PC-9 (cell line): ENCODE results near the gene ZBTB4. TPM values are rescaled to one million over a fixed set of nuclear protein-coding genes. Genes with fewer than 3 reads are reported as not detected.

ENCODE experiments used
- BruUV-seq: library from RNA; stranded (reverse); fragments of 400-500 nt; replicated peaks from 2 replicates; lab custom pipeline; 2021; lab: Mats Ljungman, UMichigan
- CTCF ChIA-PET: fragments of 300-600 bp; sonication (Branson Sonifier 250); formaldehyde crosslinking; loops from one replicate; lab custom pipeline; 2022; ENCODE audit warnings: antibody characterized with exemption; lab: Charles Lee
- POLR2A ChIA-PET: fragments of 300-600 bp; sonication (Branson Sonifier 250); formaldehyde crosslinking; loops from one replicate; lab custom pipeline; 2022; ENCODE audit warnings: antibody characterized with exemption; ENCODE audit not compliant: unreplicated experiment; lab: Charles Lee
- DNase-seq, 2 experiments: peaks; one replicate each; pipeline versions ENCODE4 v3.0.0 to v3.0.0-alpha.2; 2015 to 2022; ENCODE audit warnings: mixed read lengths in 1 of 2
- H2AFZ ChIP-seq: fragments of 200-600 bp; sonication (generic); 2 replicates; pipeline ENCODE4 v1.8.1; 2017; ENCODE audit warnings: antibody characterized with exemption
- H3F3A ChIP-seq: fragments of 200-600 bp; sonication (generic); 2 replicates; pipeline ENCODE4 v1.8.1; 2017; ENCODE audit warnings: antibody characterized with exemption, mild to moderate bottlenecking, low read depth; ENCODE audit not compliant: insufficient read depth
- H3K27ac ChIP-seq: fragments of 200-600 bp; sonication (generic); 2 replicates; pipeline ENCODE4 v1.6.1; 2016; ENCODE audit warnings: mixed run types
- H3K27me3 ChIP-seq: fragments of 200-600 bp; sonication (generic); 2 replicates; pipeline ENCODE4 v1.6.1; 2016; ENCODE audit warnings: low read depth, mixed run types; ENCODE audit not compliant: insufficient read depth
- H3K36me3 ChIP-seq: fragments of 200-600 bp; sonication (generic); 2 replicates; pipeline ENCODE4 v1.6.1; 2016; ENCODE audit warnings: low read depth, mixed run types
- H3K4me1 ChIP-seq: fragments of 200-600 bp; sonication (generic); replicated peaks from 2 replicates; pipeline ENCODE4 v1.6.1; 2016; ENCODE audit warnings: mixed run types; ENCODE audit not compliant: insufficient read depth
- H3K4me2 ChIP-seq: fragments of 200-600 bp; sonication (generic); 2 replicates; pipeline ENCODE4 v1.6.1; 2017; ENCODE audit warnings: mixed run types
- H3K4me3 ChIP-seq: fragments of 200-600 bp; sonication (generic); 2 replicates; pipeline ENCODE4 v1.6.1; 2016; ENCODE audit warnings: mixed run types
- H3K79me2 ChIP-seq: fragments of 200-600 bp; sonication (generic); 2 replicates; pipeline ENCODE4 v1.6.1; 2017; ENCODE audit warnings: low read depth, mixed run types
- H3K9me2 ChIP-seq: fragments of 200-600 bp; sonication (generic); 2 replicates; pipeline ENCODE4 v1.8.1; 2017; ENCODE audit warnings: mild to moderate bottlenecking; ENCODE audit not compliant: insufficient read depth
- H3K9me3 ChIP-seq: fragments of 200-600 bp; sonication (generic); 2 replicates; pipeline ENCODE4 v1.8.1; 2016; ENCODE audit warnings: low read depth; ENCODE audit not compliant: insufficient read depth
- H4K20me1 ChIP-seq: fragments of 200-600 bp; sonication (generic); 2 replicates; pipeline ENCODE4 v1.8.1; 2017; ENCODE audit not compliant: insufficient read depth
- EZH2 ChIP-seq: fragments of 200-600 bp; sonication (generic); IDR thresholded peaks from 2 replicates; pipeline ENCODE4 v1.8.0; 2017; ENCODE audit warnings: antibody characterized with exemption, low read depth
- intact Hi-C: fragments of 100-400 bp; cut with micrococcal nuclease; formaldehyde crosslinking; loops from one replicate; pipeline ENCODE4 v1.10.0; 2022; ENCODE audit not compliant: unreplicated experiment
- total RNA-seq: library from RNA; stranded (reverse); gene quantifications from 2 replicates; pipeline ENCODE4 v1.2.3, GENCODE V29; 2021
- TF ChIP-seq, protein P1 (sequence below): fragments of 200-600 bp; sonication (generic); conservative IDR thresholded peaks from 2 replicates; pipeline ENCODE4 v1.6.1; 2017; ENCODE audit warnings: mixed run types, antibody characterized with exemption, mild to moderate bottlenecking, moderate library complexity

Gene ZBTB4
- total RNA-seq, 1 experiment from 2014 or later: 54.0 TPM

DNA sequence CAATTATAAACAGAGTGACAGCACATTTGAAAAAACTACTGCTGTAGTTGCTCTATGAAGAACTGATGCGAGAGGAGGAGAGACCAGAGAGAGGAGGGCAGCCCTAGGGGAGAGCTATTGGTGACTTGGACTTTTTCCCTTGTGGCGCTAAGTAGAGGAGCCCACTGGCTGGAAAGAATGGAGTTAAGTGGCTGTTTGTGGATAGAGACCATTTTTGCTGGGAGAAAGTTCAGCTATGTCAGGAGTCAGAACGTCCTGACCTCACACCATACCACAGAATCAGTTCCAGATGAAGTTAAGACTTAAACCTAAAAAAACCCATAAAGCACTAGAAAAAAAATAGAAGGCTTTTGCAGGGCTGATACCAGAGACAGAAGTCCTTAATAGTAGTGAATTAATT lies 6.8 kb upstream of the ZBTB4 start:
- peak overlapping the region; percentile 88 for H3K4me2 ChIP-seq
- H3K36me3 ChIP-seq: 0 out of 2 replicates have a peak, but pooled peaks cover 4% of the 10 kb centered on the region
- H3K9me2 ChIP-seq: no peaks in the 10 kb centered on the region
- no peaks in the 10 kb centered on the region for H3K27me3 ChIP-seq
- H4K20me1 ChIP-seq: peaks cover 29% of the 10 kb centered on the region
- no peak overlapping the region for H3K27ac ChIP-seq
- peaks cover 13% of the 10 kb centered on the region for H3K4me1 ChIP-seq
- POLR2A ChIA-PET: interaction anchor here (0.6 to 0.9 kb wide), 3 partner anchors 40 to 91 kb away, joined by 3 to 7 read pairs (median 6); no protein-coding TSS in a partner anchor
- TF ChIP-seq, protein P1, sequence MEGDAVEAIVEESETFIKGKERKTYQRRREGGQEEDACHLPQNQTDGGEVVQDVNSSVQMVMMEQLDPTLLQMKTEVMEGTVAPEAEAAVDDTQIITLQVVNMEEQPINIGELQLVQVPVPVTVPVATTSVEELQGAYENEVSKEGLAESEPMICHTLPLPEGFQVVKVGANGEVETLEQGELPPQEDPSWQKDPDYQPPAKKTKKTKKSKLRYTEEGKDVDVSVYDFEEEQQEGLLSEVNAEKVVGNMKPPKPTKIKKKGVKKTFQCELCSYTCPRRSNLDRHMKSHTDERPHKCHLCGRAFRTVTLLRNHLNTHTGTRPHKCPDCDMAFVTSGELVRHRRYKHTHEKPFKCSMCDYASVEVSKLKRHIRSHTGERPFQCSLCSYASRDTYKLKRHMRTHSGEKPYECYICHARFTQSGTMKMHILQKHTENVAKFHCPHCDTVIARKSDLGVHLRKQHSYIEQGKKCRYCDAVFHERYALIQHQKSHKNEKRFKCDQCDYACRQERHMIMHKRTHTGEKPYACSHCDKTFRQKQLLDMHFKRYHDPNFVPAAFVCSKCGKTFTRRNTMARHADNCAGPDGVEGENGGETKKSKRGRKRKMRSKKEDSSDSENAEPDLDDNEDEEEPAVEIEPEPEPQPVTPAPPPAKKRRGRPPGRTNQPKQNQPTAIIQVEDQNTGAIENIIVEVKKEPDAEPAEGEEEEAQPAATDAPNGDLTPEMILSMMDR: no peak
- TF ChIP-seq EZH2: no peak
- DNase-seq: no peak
- H3K4me3 ChIP-seq: peak overlapping the region; percentile 88
- peaks cover 59% of the 10 kb centered on the region for H3K79me2 ChIP-seq
- CTCF ChIA-PET: no interaction called here
- no TSS peak for BruUV-seq
- intact Hi-C loops: no loop called here
- H3F3A ChIP-seq: no peaks in the 10 kb centered on the region
- H2AFZ ChIP-seq: no peak overlapping the region
- H3K9me3 ChIP-seq: no peaks in the 10 kb centered on the region

- 0 out of 2 replicates have a peak overlapping the region, but pooled peaks have one; percentile 50 for H2AFZ ChIP-seq
- no peaks in the 10 kb centered on the region for H3F3A ChIP-seq
- POLR2A ChIA-PET: interaction anchor here (0.7 kb wide), 3 partner anchors 28 to 92 kb away, joined by 6 to 15 read pairs (median 8); no protein-coding TSS in a partner anchor
- 0 out of 2 replicates have a peak, but pooled peaks cover 4% of the 10 kb centered on the region for H3K36me3 ChIP-seq
- H4K20me1 ChIP-seq: peaks cover 18% of the 10 kb centered on the region
- DNase-seq: peak in 1 of 2 experiments; percentile 45
- H3K79me2 ChIP-seq: peaks cover 49% of the 10 kb centered on the region
- CTCF ChIA-PET: interaction anchor here (0.6 to 0.7 kb wide), 3 partner anchors 48 to 130 kb away, joined by 3 to 13 read pairs (median 9); partner anchors contain the start of gene TMEM95
- H3K4me2 ChIP-seq: peak overlapping the region; percentile 88
- 0 out of 2 replicates have a peak overlapping the region, but pooled peaks have one; percentile 42 for H3K27ac ChIP-seq
- H3K4me3 ChIP-seq: peak overlapping the region; percentile 88
- BruUV-seq: TSS peak; percentile 46
- no peaks in the 10 kb centered on the region for H3K9me3 ChIP-seq
- no peaks in the 10 kb centered on the region for H3K9me2 ChIP-seq
- no peaks in the 10 kb centered on the region for H3K27me3 ChIP-seq
- intact Hi-C loops: loop anchor here (1.0 to 5.0 kb wide), 8 partner anchors 40 to 223 kb away; partner anchors contain the start of genes CHRNB1, CLDN7, EIF5A and KCTD11
- peaks cover 16% of the 10 kb centered on the region for H3K4me1 ChIP-seq
- TF ChIP-seq, protein P1: no peak
- TF ChIP-seq EZH2: no peak
Observed at GRCh38 chr17:7484919-7485377, 5.5 kb upstream of the ZBTB4 start.

GRCh38 chr17:7484067-7484918 lies 4.9 kb upstream of the ZBTB4 start, which contains the start of gene POLR2A:
Gene POLR2A (plus strand): TSS chr17:7484366.
- intact Hi-C loops: loop anchor here (1.0 to 5.0 kb wide), 8 partner anchors 39 to 222 kb away; partner anchors contain the start of genes CHRNB1, CLDN7, EIF5A and KCTD11
- POLR2A ChIA-PET: interaction anchor here (0.6 to 0.9 kb wide), 10 partner anchors 25 to 862 kb away, joined by 3 to 16 read pairs (median 6); partner anchors contain the start of genes TMEM102, TMEM256 and TP53
- CTCF ChIA-PET: interaction anchor here (0.6 to 0.7 kb wide), 4 partner anchors 47 to 667 kb away, joined by 3 to 9 read pairs (median 5); no protein-coding TSS in a partner anchor
- Histone ChIP-seq H3F3A (no peaks in the 10 kb centered on the region), H3K4me3 (peak within 1 kb of the TSS; percentile 88), H3K27me3 (no peaks in the 10 kb centered on the region), H3K79me2 (peaks cover 46% of the 10 kb centered on the region), H3K36me3 (0 out of 2 replicates have a peak, but pooled peaks cover 3% of the 10 kb centered on the region), H2AFZ (peak within 1 kb of the TSS; percentile 98), H3K9me3 (no peaks in the 10 kb centered on the region), H3K4me1 (peaks cover 18% of the 10 kb centered on the region), H4K20me1 (peaks cover 15% of the 10 kb centered on the region), H3K4me2 (peak within 1 kb of the TSS; percentile 88), H3K9me2 (no peaks in the 10 kb centered on the region), H3K27ac (peak within 1 kb of the TSS; percentile 95)
- TF ChIP-seq EZH2: no peak
- TF ChIP-seq, protein P1: no peak
- no TSS peak for BruUV-seq
- DNase-seq: peak; percentile 79 to 99
